ENCODE data around the gene P2RY4. TPM values are rescaled to one million over a fixed set of nuclear protein-coding genes. Genes with fewer than 3 reads are reported as not detected.
A peak's percentile ranks its signal among the peaks of the same experiment; 100 is the strongest.

P2RY4 gene
- total and polyA plus RNA-seq, 2 of the 13 experiments (the other 11 are each of a cell fraction or from before 2014, with no cell fraction given) = 0.07 to 0.49 TPM

- no peak for TF ChIP-seq SOX6 (IDR thresholded peaks at IDR 0.05)
- 0 out of 2 replicates have a peak, but pooled peaks have one; percentile 45 for TF ChIP-seq SOX6 (CRISPR knock-in tag; IDR thresholded peaks at IDR 0.05)
- peak; percentile 88 for TF ChIP-seq HHEX (CRISPR knock-in tag; IDR thresholded peaks at IDR 0.05)
- peak; percentile 53; the same call in 1 of the 2 replicates for TF ChIP-seq GFI1 (CRISPR knock-in tag; IDR thresholded peaks at IDR 0.05; ENCODE audit: borderline replicate concordance)
- peak; percentile 58; the same call in 1 of the 2 replicates for TF ChIP-seq NR2F2 (IDR thresholded peaks at IDR 0.05; ENCODE audit: borderline replicate concordance, low read depth)
- TF ChIP-seq EP300 (IDR thresholded peaks at IDR 0.05; ENCODE audit: low read depth in 2 of 2, low read length in 2 of 2) = peak in 1 of 2 experiments; percentile 55; a peak in 1 of 4 replicates
- TF ChIP-seq EP300 (CRISPR knock-in tag; IDR thresholded peaks at IDR 0.05; ENCODE audit: borderline replicate concordance) = peak; percentile 47; the same call in 1 of the 2 replicates
- TF ChIP-seq MYPOP (CRISPR knock-in tag; IDR thresholded peaks at IDR 0.05) = no peak
- peak; percentile 64; the same call in 1 of the 2 replicates for TF ChIP-seq GATA4 (IDR thresholded peaks at IDR 0.05; ENCODE audit: borderline replicate concordance, low read depth)
- TF ChIP-seq RERE (CRISPR knock-in tag; IDR thresholded peaks at IDR 0.05; ENCODE audit: low read depth) = peak; percentile 96; the same call in 1 of the 2 replicates
- TF ChIP-seq RCOR2 (CRISPR knock-in tag; IDR thresholded peaks at IDR 0.05) = peak; percentile 34; the same call in 1 of the 2 replicates
- TF ChIP-seq ZKSCAN1 (IDR thresholded peaks at IDR 0.05; ENCODE audit: low read length) = peak; percentile 57; the same call in 1 of the 2 replicates
- TF ChIP-seq ATM (IDR thresholded peaks at IDR 0.05; ENCODE audit: borderline replicate concordance) = no peak
- TF ChIP-seq RXRA (CRISPR knock-in tag; IDR thresholded peaks at IDR 0.05) = peak; percentile 22; the same call in 1 of the 2 replicates
- TF ChIP-seq, protein P1, sequence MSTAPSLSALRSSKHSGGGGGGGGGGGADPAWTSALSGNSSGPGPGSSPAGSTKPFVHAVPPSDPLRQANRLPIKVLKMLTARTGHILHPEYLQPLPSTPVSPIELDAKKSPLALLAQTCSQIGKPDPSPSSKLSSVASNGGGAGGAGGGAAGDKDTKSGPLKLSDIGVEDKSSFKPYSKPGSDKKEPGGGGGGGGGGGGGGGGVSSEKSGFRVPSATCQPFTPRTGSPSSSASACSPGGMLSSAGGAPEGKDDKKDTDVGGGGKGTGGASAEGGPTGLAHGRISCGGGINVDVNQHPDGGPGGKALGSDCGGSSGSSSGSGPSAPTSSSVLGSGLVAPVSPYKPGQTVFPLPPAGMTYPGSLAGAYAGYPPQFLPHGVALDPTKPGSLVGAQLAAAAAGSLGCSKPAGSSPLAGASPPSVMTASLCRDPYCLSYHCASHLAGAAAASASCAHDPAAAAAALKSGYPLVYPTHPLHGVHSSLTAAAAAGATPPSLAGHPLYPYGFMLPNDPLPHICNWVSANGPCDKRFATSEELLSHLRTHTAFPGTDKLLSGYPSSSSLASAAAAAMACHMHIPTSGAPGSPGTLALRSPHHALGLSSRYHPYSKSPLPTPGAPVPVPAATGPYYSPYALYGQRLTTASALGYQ (CRISPR knock-in tag; IDR thresholded peaks at IDR 0.05) = peak; percentile 34; the same call in 1 of the 2 replicates
- TF ChIP-seq FOXP4 (CRISPR knock-in tag; IDR thresholded peaks at IDR 0.05) = peak; percentile 48; the same call in 1 of the 2 replicates
- TF ChIP-seq HDAC2 (CRISPR knock-in tag; IDR thresholded peaks at IDR 0.05) = peak; percentile 65
- TF ChIP-seq HMG20A (CRISPR knock-in tag; IDR thresholded peaks at IDR 0.05; ENCODE audit: borderline replicate concordance) = peak; percentile 66; the same call in 1 of the 2 replicates
These were observed 39.9 kb downstream of the P2RY4 start (continued) for GRCh38 chrX:70219938-70220764.

All from HepG2 (cell line).